ENCODE measurements around the gene SNX7. TPM values are rescaled to one million over a fixed set of nuclear protein-coding genes. Genes with fewer than 3 reads are reported as not detected.

SNX7 gene, protein sequence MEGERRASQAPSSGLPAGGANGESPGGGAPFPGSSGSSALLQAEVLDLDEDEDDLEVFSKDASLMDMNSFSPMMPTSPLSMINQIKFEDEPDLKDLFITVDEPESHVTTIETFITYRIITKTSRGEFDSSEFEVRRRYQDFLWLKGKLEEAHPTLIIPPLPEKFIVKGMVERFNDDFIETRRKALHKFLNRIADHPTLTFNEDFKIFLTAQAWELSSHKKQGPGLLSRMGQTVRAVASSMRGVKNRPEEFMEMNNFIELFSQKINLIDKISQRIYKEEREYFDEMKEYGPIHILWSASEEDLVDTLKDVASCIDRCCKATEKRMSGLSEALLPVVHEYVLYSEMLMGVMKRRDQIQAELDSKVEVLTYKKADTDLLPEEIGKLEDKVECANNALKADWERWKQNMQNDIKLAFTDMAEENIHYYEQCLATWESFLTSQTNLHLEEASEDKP
- total RNA-seq = 43.8 and 47.0 TPM in 2 replicates

DNA sequence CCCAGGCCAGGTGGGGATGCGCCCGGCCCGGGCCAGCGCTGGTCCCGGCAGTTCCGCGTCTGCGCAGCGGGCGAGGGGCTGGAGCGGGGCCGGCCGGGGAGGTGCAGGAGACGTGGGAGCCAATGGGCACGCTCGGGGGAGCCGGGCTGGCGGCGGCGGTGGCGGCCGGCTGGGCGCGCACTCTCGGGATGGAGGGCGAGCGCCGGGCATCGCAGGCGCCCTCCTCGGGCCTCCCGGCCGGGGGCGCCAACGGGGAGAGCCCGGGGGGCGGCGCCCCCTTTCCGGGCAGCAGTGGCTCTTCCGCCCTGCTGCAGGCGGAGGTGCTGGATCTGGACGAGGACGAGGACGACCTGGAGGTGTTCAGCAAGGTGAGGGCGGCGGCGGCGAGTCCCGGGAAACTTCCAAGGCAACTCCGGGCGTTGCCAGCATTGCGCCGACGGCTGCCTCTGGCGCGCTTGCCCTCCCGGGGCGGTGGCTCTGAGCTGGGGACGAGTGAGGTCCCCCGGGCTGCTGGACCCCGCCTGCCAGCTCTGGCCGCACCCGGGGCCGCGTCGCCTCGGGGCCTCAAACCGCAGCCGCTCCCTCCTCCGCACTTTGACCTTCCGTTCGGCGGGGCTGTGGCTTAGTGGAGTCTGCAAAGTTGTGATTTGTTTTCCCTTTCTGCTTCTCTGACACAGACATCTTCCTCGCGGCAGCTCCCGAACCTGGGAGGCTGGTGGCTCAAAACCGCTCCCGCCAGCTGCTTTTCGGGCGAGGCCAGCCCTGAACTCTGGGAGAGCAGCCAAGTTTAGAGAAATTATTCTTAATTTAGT lies at the start of gene SNX7:
TSS of gene SNX7 (plus strand) at position 178 of the 812 bp plus-strand sequence. CDS start at position 189, 11 bp downstream.

All from endothelial cell of coronary artery (primary cell).